SK-N-SH (cell line): ENCODE data around the gene KIFC3. TPM values are rescaled to one million over a fixed set of nuclear protein-coding genes. Genes with fewer than 3 reads are reported as not detected.

Experiments used
- CTCF ChIA-PET: fragments of 300-600, 350-600 bp; formaldehyde crosslinking; extraction: SDS; loops from one replicate; lab custom pipeline; 2021; lab: Yijun Ruan, JAX
- POLR2A ChIA-PET: fragments of 350-600 bp; sonication (Branson Sonifier 250); formaldehyde crosslinking; extraction: SDS; loops from one replicate; lab custom pipeline; 2020; ENCODE audit warnings: antibody characterized with exemption, inconsistent platforms; lab: Yijun Ruan, JAX
- DNase-seq: peaks from one replicate; pipeline ENCODE4 v3.0.0; 2012
- H2AFZ ChIP-seq: fragments of 200-600 bp; sonication (generic); 2 replicates; pipeline ENCODE4 v1.8.1; 2016; ENCODE audit warnings: antibody characterized with exemption, mild to moderate bottlenecking, low read depth
- H3F3A ChIP-seq: fragments of 200-600 bp; sonication (generic); replicated peaks from 2 replicates; pipeline ENCODE3; 2016; ENCODE audit warnings: antibody characterized with exemption, mild to moderate bottlenecking; ENCODE audit not compliant: insufficient read depth
- H3K27ac ChIP-seq, 2 experiments: fragments of 200-500 bp in 1 of 2; fragments of 200-600 bp in 1 of 2; sonication (Bioruptor generic) in 1 of 2; sonication (generic), shearing (Covaris generic) in 1 of 2; 2 replicates each; pipeline versions ENCODE4 v1.5.1 to v1.6.1; 2014 to 2016; ENCODE audit warnings: low read depth in 2 of 2, inconsistent platforms in 1 of 2, low read length in 1 of 2, mild to moderate bottlenecking in 1 of 2, mixed read lengths in 1 of 2
- H3K27me3 ChIP-seq: fragments of 200-600 bp; sonication (generic), shearing (Covaris generic); 2 replicates; pipeline ENCODE4 v1.6.1; 2016; ENCODE audit warnings: mixed run types; ENCODE audit not compliant: insufficient read depth
- H3K36me3 ChIP-seq, 2 experiments: fragments of 200-500 bp in 1 of 2; fragments of 200-600 bp in 1 of 2; sonication (Bioruptor generic) in 1 of 2; sonication (generic) in 1 of 2; replicated peaks in 1 of 2; 2 replicates each; pipeline versions ENCODE3 to v1.5.1; 2014 to 2016; ENCODE audit warnings: low read length in 1 of 2, mild to moderate bottlenecking in 1 of 2; ENCODE audit not compliant: insufficient read depth in 2 of 2, control insufficient read depth in 1 of 2
- H3K4me1 ChIP-seq, 2 experiments: fragments of 200-500 bp in 1 of 2; fragments of 200-600 bp in 1 of 2; sonication (Bioruptor generic) in 1 of 2; sonication (generic), shearing (Covaris generic) in 1 of 2; 2 replicates each; pipeline versions ENCODE4 v1.5.1 to v1.6.1; 2014 to 2016; ENCODE audit warnings: low read depth in 1 of 2, low read length in 1 of 2, mixed run types in 1 of 2; ENCODE audit not compliant: insufficient read depth in 2 of 2, control insufficient read depth in 1 of 2
- H3K4me2 ChIP-seq: fragments of 200-600 bp; sonication (generic), shearing (Covaris generic); 2 replicates; pipeline ENCODE4 v1.6.1; 2017; ENCODE audit warnings: mixed run types
- H3K4me3 ChIP-seq, 2 experiments: fragments of 200-500 bp in 1 of 2; fragments of 200-600 bp in 1 of 2; sonication (Bioruptor generic) in 1 of 2; sonication (generic), shearing (Covaris generic) in 1 of 2; 2 replicates each; pipeline versions ENCODE4 v1.5.1 to v1.8.1; 2014 to 2016; ENCODE audit warnings: low read depth in 2 of 2, inconsistent platforms in 1 of 2, low read length in 1 of 2, mild to moderate bottlenecking in 1 of 2, mixed read lengths in 1 of 2, moderate library complexity in 1 of 2
- H3K79me2 ChIP-seq: fragments of 200-600 bp; sonication (generic); 2 replicates; pipeline ENCODE4 v1.8.1; 2017; ENCODE audit warnings: mild to moderate bottlenecking; ENCODE audit not compliant: insufficient read depth
- H3K9ac ChIP-seq: fragments of 200-600 bp; sonication (generic); 2 replicates; pipeline ENCODE4 v1.6.1; 2017; ENCODE audit warnings: mixed run types
- H3K9me2 ChIP-seq: fragments of 200-600 bp; sonication (generic); 2 replicates; pipeline ENCODE4 v1.6.1; 2017; ENCODE audit warnings: mixed run types
- H3K9me3 ChIP-seq: fragments of 200-600 bp; sonication (generic); 2 replicates; pipeline ENCODE4 v1.6.1; 2017; ENCODE audit warnings: mixed run types, mild to moderate bottlenecking, moderate library complexity
- H4K20me1 ChIP-seq: fragments of 200-600 bp; sonication (generic); 2 replicates; pipeline ENCODE4 v1.6.1; 2017; ENCODE audit warnings: mild to moderate bottlenecking, mixed run types; ENCODE audit not compliant: insufficient read depth
- CHD2 ChIP-seq: fragments of 150-350 bp; IDR thresholded peaks from 2 replicates; pipeline ENCODE4 v1.6.1; 2018; ENCODE audit warnings: low read length; ENCODE audit not compliant: partially characterized antibody
- EP300 ChIP-seq, 2 experiments: IDR thresholded peaks; 2 replicates each; pipeline versions ENCODE4 v1.4.0 to v1.6.1; 2012; ENCODE audit warnings: borderline replicate concordance in 1 of 2, low read depth in 1 of 2, low read length in 1 of 2
- FOSL2 ChIP-seq: IDR thresholded peaks from 2 replicates; pipeline ENCODE4 v1.4.0; 2012; ENCODE audit warnings: low read depth, mild to moderate bottlenecking, moderate library complexity, borderline replicate concordance
- FOXJ3 ChIP-seq: sonication (generic); formaldehyde crosslinking; IDR thresholded peaks from 2 replicates; pipeline ENCODE4 v1.5.1; 2020; ENCODE audit warnings: mild to moderate bottlenecking, missing genetic modification reagents
- FOXM1 ChIP-seq: IDR thresholded peaks from 2 replicates; pipeline ENCODE4 v1.4.0; 2012; ENCODE audit warnings: low read depth, mild to moderate bottlenecking
- MAX ChIP-seq: IDR thresholded peaks from 2 replicates; pipeline ENCODE4 v1.4.0; 2012; ENCODE audit warnings: low read depth
- MXI1 ChIP-seq: IDR thresholded peaks from 2 replicates; pipeline ENCODE4 v1.6.1; 2012; ENCODE audit warnings: mild to moderate bottlenecking, low read depth, low read length, improper control_type of control experiment
- NFIC ChIP-seq: IDR thresholded peaks from 2 replicates; pipeline ENCODE4 v1.4.0; 2012; ENCODE audit warnings: borderline replicate concordance
- POLR2AphosphoS5 ChIP-seq: IDR thresholded peaks from 2 replicates; pipeline ENCODE4 v1.6.1; 2012; ENCODE audit warnings: low read depth, low read length
- RCOR1 ChIP-seq: fragments of 150-350 bp; IDR thresholded peaks from 2 replicates; pipeline ENCODE4 v1.6.1; 2017; ENCODE audit warnings: antibody characterized with exemption, low read length
- RFX5 ChIP-seq: IDR thresholded peaks from 2 replicates; pipeline ENCODE4 v1.6.1; 2012; ENCODE audit warnings: mild to moderate bottlenecking, improper control_type of control experiment, low read length
- SIN3A ChIP-seq: IDR thresholded peaks from 2 replicates; pipeline ENCODE4 v1.6.1; 2012; ENCODE audit warnings: low read depth, mild to moderate bottlenecking, low read length, moderate library complexity, borderline replicate concordance
- SMC3 ChIP-seq: IDR thresholded peaks from 2 replicates; pipeline ENCODE4 v1.6.1; 2012; ENCODE audit warnings: low read depth, low read length, improper control_type of control experiment
- TAF1 ChIP-seq: IDR thresholded peaks from 2 replicates; pipeline ENCODE4 v1.6.1; 2012; ENCODE audit warnings: low read depth, mild to moderate bottlenecking, low read length, moderate library complexity, borderline replicate concordance
- TEAD4 ChIP-seq: IDR thresholded peaks from 2 replicates; pipeline ENCODE4 v1.4.0; 2012; ENCODE audit warnings: mild to moderate bottlenecking, borderline replicate concordance; ENCODE audit not compliant: insufficient read depth
- USF2 ChIP-seq: fragments of 150-350 bp; IDR thresholded peaks from 2 replicates; pipeline ENCODE4 v1.6.1; 2017; ENCODE audit warnings: antibody characterized with exemption, low read length, low read depth, borderline replicate concordance
- YY1 ChIP-seq: IDR thresholded peaks from 2 replicates; pipeline ENCODE4 v1.4.0; 2012; ENCODE audit warnings: low read depth, mild to moderate bottlenecking
- WGBS: methylation state at CpG from one replicate; pipeline ENCODE4 v1.1.6; 2017; ENCODE audit warnings: low lambda C conversion rate; 5-methylcytosine and 5-hydroxymethylcytosine counted together
- polyA plus RNA-seq, 3 experiments: library from polyadenylated mRNA; depleted of rRNA; stranded (reverse); fragments of >200 nt; gene quantifications; 2 replicates each; pipeline ENCODE4 v1.2.3, GENCODE V29; 2012
- TF ChIP-seq, protein P1 (sequence below): fragments of 150-350 bp; IDR thresholded peaks from 2 replicates; pipeline ENCODE4 v1.6.1; 2016; ENCODE audit warnings: mild to moderate bottlenecking, low read depth, low read length
- TF ChIP-seq, protein P2 (sequence below): IDR thresholded peaks from 2 replicates; pipeline ENCODE4 v1.4.0; 2012; ENCODE audit warnings: low read depth, borderline replicate concordance

KIFC3 gene
- polyA plus RNA-seq, 1 of the 3 experiments (the other 2 are of a cell fraction), result 65.4 TPM

GRCh38 chr16:57791893-57792461 is 10.3 kb downstream of the KIFC3 start:
- peaks cover 25% of the 10 kb centered on the region for H4K20me1 ChIP-seq
- no peak overlapping the region for H3K4me3 ChIP-seq
- peaks cover 33 to 44% of the 10 kb centered on the region in 2 experiments for H3K36me3 ChIP-seq
- no peak for TF ChIP-seq SIN3A
- TF ChIP-seq FOSL2, result no peak
- TF ChIP-seq RCOR1, result no peak
- no peak for TF ChIP-seq FOXJ3
- TF ChIP-seq NFIC, result no peak
- TF ChIP-seq FOXM1, result no peak
- no peak for TF ChIP-seq MXI1
- no peak for TF ChIP-seq RFX5
- TF ChIP-seq MAX, result no peak
- TF ChIP-seq, protein P1, sequence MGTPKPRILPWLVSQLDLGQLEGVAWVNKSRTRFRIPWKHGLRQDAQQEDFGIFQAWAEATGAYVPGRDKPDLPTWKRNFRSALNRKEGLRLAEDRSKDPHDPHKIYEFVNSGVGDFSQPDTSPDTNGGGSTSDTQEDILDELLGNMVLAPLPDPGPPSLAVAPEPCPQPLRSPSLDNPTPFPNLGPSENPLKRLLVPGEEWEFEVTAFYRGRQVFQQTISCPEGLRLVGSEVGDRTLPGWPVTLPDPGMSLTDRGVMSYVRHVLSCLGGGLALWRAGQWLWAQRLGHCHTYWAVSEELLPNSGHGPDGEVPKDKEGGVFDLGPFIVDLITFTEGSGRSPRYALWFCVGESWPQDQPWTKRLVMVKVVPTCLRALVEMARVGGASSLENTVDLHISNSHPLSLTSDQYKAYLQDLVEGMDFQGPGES, result no peak
- TF ChIP-seq, protein P2, sequence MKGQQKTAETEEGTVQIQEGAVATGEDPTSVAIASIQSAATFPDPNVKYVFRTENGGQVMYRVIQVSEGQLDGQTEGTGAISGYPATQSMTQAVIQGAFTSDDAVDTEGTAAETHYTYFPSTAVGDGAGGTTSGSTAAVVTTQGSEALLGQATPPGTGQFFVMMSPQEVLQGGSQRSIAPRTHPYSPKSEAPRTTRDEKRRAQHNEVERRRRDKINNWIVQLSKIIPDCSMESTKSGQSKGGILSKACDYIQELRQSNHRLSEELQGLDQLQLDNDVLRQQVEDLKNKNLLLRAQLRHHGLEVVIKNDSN, result no peak
- TF ChIP-seq USF2, result no peak
- no peak for TF ChIP-seq TEAD4
- TF ChIP-seq CHD2, result no peak
- TF ChIP-seq SMC3, result no peak
- TF ChIP-seq YY1, result no peak
- TF ChIP-seq POLR2AphosphoS5, result no peak
- no peak for TF ChIP-seq TAF1
- TF ChIP-seq EP300 (IDR thresholded peaks at IDR 0.05; ENCODE audit: borderline replicate concordance in 1 of 2, low read depth in 1 of 2, low read length in 1 of 2), result no peak
- H3K79me2 ChIP-seq, result peaks cover 56% of the 10 kb centered on the region
- H3K9me2 ChIP-seq, result no peaks in the 10 kb centered on the region
- CTCF ChIA-PET, result interaction anchor here (1.0 to 1.8 kb wide), 4 partner anchors 10 to 91 kb away, joined by 3 to 4 read pairs (median 4); no protein-coding TSS in a partner anchor
- no peaks in the 10 kb centered on the region for H3K27me3 ChIP-seq
- H3K4me1 ChIP-seq, result peaks cover 0 to 3% of the 10 kb centered on the region in 2 experiments; a peak in 1 of 4 replicates
- 83% methylated on average over 6 of the region's 8 CpGs for WGBS
- no peak overlapping the region for H3K27ac ChIP-seq
- no peak overlapping the region for H2AFZ ChIP-seq
- H3K9me3 ChIP-seq, result no peaks in the 10 kb centered on the region
- no peak overlapping the region for H3K4me2 ChIP-seq
- DNase-seq, result no peak
- peaks cover 3% of the 10 kb centered on the region for H3F3A ChIP-seq
- H3K9ac ChIP-seq, result no peak overlapping the region
- POLR2A ChIA-PET, result no interaction called here
